DND-41 (cell line): ENCODE measurements around the gene STX10.
"Not testable (repeated sequence)": the region's sequence is repeated elsewhere in the genome, so short reads cannot be mapped to it uniquely, and the experiment has no call there.

ENCODE experiments used
- EZH2 ChIP-seq: IDR thresholded peaks from 3 replicates; pipeline ENCODE4 v1.6.1; 2012; ENCODE audit warnings: borderline replicate concordance, low read depth, mild to moderate bottlenecking, moderate library complexity, low read length, inconsistent platforms; ENCODE audit not compliant: severe bottlenecking
- TF ChIP-seq, protein P1 (sequence below): IDR thresholded peaks from 2 replicates; pipeline ENCODE4 v1.5.1; 2012; ENCODE audit warnings: borderline replicate concordance, low read length, moderate library complexity, mild to moderate bottlenecking; ENCODE audit not compliant: poor library complexity, severe bottlenecking; ENCODE audit errors: extremely low read depth

DNA sequence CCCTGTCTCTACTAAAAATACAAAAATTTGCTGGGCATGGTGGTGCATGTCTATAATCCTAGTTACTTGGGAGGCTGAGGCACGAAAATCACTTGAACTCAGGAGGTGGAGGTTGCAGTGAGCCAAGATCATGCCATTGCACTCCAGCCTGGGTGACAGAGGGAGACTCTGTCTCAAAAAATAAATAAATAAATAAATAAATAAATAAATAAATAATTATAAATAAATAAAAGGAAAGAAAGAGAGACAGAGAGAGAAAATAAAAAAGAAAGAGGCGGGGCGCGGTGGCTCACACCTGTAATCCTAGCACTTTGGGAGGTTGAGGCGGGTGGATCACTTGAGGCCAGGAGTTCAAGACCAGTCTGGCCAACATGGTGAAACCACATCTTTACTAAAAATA, 27.4 kb upstream of the STX10 start:
- TF ChIP-seq, protein P1, sequence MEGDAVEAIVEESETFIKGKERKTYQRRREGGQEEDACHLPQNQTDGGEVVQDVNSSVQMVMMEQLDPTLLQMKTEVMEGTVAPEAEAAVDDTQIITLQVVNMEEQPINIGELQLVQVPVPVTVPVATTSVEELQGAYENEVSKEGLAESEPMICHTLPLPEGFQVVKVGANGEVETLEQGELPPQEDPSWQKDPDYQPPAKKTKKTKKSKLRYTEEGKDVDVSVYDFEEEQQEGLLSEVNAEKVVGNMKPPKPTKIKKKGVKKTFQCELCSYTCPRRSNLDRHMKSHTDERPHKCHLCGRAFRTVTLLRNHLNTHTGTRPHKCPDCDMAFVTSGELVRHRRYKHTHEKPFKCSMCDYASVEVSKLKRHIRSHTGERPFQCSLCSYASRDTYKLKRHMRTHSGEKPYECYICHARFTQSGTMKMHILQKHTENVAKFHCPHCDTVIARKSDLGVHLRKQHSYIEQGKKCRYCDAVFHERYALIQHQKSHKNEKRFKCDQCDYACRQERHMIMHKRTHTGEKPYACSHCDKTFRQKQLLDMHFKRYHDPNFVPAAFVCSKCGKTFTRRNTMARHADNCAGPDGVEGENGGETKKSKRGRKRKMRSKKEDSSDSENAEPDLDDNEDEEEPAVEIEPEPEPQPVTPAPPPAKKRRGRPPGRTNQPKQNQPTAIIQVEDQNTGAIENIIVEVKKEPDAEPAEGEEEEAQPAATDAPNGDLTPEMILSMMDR = not testable (repeated sequence)
- TF ChIP-seq EZH2 = not testable (repeated sequence)
